GM19240 (cell line): ENCODE measurements around the gene EIF5A.
"Not testable (repeated sequence)": the region's sequence is repeated elsewhere in the genome, so short reads cannot be mapped to it uniquely, and the experiment has no call there.

Source experiments
- DNase-seq: peaks from one replicate; pipeline ENCODE4 v3.0.0; 2011; ENCODE audit warnings: low spot score; ENCODE audit not compliant: insufficient read length

The EIF5A gene

DNA sequence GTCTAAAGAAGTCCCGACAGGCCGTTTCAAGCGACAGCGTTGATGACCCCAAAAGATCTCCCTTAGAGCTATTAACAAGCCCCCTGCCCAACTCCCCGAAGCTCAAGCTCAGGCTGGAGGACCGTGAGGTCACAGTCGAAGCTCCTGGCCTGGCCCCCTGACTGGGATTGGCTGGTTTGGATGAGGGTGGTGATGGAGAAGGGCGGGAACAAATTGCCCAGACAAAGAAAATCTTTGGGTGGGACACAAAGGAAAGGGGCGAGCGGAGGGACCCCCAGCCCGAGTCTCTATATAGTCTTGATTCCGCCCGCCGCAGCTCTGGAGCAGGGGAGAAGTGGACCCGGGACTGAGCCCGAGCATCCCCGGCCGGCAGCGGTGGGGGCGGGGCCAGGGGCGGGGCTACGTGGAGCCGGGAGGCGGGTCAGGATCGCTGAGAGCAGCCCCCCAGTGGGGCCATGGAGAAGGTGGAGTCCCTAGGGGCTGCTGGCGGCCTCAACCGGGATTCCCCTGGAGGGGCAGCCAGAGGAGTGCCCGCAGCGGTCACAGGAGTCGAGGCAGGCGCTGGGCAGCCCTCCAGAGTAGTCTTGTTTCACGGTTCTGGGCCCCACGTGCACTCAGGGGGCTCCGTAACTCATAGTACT, 22.7 kb downstream of the EIF5A start:
- DNase-seq, result peak; percentile 69

DNA sequence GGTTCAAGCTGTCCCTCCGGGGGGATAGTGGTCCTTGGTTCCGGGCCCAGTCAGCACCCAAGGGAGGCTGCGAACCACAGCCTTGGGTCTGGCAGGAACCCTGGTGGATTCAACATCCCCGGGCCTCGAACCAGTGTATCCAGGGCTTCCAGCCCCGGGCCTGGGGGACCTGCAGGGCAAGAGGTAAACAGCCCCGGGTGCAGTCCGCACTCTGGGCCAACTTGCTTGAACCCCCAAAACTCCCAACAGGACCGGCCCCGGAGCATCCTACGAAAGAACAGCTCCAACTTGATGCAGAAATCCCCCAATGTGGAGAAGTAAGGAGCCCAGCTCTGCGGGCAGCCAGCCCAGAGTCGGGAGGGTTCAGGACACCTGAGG, 23.2 kb downstream of the EIF5A start:
- DNase-seq, result no peak

DNA sequence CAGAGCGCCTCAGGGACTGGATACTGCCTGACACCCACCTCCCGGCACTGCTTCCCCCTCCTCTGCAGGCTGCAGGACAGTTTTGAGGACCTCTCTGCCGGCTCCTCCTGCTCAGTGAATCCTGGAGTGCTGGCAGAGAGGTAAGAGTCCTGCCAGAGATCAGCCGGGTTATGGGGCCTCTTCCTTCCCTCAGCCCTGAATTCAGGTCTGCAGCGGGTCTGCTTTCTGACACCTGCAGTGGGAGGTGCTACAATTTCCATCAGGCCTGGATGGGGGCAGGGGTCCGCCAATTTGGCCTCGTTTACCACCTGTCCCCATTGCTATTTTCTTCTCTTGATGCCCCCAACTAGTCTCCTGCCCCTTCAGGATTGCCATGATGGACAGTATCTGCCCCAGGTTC, 24.7 kb downstream of the EIF5A start:
- no peak for DNase-seq

- not testable (repeated sequence) for DNase-seq
These were observed 25.2 kb downstream of the EIF5A start for GRCh38 chr17:7332600-7333069.

GRCh38 chr17:7334938-7335538, 27.6 kb downstream of the EIF5A start:
- no peak for DNase-seq

DNA sequence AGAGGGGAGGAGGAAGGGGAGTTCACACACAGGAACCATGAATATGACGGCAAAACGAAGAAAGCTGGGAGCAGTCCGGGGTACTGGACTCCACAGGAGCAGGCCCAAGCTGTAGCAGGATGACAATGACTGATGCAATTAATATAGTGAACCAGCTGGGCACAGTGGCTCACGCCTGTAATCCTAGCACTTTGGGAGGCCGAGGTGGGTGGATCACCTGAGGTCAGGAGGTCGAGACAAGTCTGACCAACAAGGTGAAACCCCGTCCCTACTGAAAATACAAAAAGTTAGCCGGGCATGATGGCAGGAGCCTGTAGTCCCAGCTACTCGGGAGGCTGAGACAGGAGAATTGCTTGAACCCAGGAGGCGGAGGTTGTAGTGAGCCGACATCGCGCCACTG, 28.3 kb downstream of the EIF5A start:
- not testable (repeated sequence) for DNase-seq

DNA sequence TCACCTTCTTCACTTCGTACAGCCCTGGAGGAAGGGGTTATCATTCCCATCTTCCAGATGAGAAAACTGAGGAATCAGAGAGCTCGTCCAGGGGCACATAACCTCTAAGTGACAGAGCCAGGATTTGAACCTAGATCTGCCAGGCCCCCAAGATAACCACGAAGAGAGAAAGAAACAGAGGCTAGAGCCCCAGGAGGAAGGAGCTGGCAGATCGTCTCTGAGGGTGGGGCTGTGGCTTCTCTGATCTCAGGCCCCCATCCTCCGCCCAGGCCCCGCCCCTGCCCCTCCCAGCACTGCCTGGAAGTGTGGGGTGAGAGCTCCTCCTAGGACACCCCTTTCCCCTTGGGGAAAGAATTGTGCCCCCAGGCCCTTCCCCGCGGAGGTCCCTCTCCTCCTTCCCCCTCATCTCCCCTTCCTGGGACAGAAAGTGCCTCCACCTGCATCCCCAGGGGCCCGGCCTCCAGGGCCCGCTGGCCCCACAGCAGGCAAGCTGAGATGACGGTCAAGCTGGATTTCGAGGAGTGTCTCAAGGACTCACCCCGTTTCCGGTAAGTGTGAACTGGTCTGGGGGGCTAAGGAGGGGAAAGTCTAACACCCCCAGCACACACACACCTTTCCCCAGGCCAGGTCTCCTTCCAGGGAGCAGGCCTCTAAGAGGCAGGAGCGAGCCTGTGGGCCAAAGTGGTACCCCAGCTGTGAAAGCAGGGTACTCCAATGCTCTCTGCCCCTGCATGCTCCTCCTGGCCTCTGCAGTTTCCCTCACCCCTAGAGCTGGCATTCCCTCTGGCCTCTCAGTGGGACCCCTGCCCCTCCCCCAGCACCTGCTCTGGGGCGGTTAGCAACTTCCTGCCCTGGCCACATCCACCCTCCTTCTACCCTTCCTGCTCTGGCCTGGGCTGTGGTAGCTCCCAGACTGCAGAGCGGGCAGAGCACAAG, 29.1 kb downstream of the EIF5A start, which contains the start of gene ACAP1:
ACAP1 (plus strand) TSS at position 290 of the 936 bp plus-strand sequence; CDS start at position 496, 206 bp downstream.
- DNase-seq, result peak; percentile 63

- DNase-seq, result not testable (repeated sequence)
These were observed 30.2 kb downstream of the EIF5A start for GRCh38 chr17:7337600-7337999.

DNA sequence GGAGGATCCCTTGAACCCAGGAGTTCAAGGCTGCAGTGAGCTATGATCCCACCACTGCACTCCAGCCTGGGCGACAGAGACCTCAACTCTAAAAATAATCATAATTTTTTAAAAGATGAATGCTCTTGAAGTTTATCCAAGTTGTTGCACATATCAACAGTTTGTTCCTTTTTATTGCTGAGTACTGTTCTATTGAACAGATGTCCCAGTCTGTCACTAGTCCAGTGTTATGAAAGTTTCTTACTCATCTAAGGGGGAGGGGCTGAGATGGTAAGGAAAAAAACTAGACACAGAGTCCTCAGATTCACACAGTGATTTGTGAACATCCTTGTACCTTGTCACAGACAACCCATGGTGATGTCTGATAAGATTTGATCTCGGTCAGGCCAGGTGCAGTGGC, 32.8 kb downstream of the EIF5A start:
- no peak for DNase-seq

GRCh38 chr17:7341842-7342241, 34.4 kb downstream of the EIF5A start:
- no peak for DNase-seq

GRCh38 chr17:7343250-7343649, 35.8 kb downstream of the EIF5A start:
- DNase-seq, result no peak

DNA sequence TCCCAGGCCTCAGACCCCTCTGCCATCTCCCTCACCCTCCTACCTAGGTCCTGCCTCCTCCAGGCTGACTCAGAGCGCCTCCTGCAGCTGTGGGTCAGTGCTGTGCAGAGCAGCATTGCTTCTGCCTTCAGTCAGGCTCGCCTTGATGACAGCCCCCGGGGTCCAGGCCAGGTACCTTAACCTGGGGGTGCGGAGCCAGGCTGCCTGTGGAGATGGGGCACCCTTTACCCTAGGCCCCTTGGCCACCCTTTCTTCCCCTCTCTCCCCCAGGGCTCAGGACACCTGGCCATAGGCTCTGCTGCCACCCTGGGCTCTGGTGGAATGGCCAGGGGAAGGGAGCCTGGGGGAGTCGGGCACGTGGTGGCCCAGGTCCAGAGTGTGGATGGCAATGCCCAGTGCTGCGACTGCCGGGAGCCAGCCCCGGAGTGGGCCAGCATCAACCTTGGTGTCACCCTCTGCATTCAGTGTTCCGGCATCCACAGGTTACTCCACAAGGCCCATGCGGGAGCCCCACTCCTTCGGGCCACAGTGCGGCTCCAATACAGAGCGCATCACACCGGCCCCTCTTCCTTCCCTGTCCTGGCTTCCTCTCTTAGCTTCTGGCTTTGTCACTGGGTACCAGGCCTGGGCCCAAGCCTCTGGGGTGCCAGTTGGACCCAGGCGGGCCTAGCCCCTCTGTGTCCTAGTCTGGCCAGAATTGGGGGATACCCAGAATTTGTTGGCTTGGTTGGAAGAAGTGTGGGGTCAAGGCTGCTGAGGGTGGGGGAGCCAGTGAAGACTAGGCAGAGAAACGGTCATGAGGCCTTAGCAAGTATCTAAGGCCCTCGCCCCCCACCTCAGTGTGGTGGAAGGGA, 39.6 kb downstream of the EIF5A start:
- DNase-seq, result no peak

GRCh38 chr17:7347630-7348477, 40.4 kb downstream of the EIF5A start:
- no peak for DNase-seq

DNA sequence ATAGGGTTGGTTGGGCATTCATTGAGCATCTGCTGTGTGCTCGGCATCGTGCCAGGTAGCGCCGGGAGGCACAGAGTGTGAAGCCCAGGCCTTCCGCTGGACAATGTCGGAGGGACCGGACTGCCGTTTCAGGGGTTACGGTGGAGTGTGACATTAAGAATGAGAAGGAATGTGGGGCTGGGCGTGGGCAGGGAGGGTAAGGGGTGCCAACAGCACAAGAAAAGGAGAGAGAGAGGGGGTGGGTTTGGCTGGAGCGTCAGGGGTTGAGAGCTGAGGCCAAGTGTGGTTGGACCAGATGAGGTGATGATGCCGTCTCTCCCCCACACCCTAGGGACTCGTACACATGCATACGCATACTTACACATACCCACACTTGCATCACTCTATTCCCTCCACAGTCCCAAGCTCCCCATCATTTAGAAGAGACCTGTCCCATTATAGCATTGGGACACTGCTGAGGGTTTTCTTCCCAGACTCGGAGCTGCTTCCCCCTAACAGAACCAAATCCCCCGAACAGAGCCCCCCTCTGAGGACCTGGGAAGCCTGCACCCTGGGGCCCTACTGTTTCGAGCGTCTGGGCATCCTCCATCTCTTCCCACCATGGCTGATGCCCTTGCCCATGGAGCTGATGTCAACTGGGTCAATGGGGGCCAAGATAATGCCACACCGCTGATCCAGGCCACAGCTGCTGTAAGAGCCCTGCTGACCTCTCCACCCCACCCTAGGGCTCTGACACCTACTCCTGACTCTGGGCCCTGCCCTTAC, 41.2 kb downstream of the EIF5A start:
- no peak for DNase-seq

DNA sequence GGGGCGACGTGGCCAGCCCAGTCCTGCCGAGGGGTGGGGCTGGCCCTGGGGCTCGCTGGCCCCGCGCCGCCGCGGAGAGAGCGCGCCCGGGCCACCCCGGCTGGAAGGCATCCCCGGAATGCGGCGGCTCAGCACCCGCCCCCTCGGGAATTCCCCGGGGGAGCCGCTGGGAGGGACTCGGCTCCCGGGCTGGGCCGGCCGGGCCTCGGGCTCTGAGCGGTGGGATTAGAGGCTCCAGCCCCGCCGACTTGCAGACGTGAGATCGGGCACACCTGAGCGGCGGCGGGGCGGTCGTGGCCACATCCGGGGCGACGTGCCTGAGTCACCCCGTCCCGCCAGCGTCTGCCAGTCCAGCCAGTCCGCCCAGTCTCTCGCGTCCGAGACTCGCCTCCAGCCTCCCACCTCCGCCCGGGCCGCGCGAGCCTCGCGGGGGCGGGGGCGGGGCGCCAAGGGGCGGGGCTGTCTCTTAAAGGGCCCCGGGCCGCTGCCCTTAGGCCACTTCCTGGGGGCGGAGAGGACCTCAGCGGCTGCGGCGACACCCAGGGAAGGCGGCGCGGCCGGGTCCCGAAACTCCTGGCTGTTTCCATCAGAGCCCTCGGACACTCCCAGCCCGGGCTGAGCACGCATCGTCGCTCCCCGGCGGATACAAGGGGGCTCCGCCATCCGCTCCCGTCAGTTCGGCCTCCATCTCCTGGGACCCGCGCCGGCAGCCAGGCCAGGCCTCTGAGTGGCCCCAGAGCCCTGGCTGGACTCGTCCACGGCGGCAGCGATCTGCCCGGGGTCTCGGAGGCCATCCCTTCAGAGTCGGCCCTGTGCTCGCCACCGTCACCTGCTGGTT, 44.5 kb downstream of the EIF5A start, which contains the start of gene KCTD11:
KCTD11 (plus strand) TSS at position 498 of the 838 bp plus-strand sequence.
- DNase-seq, result peak; percentile 89

DNA sequence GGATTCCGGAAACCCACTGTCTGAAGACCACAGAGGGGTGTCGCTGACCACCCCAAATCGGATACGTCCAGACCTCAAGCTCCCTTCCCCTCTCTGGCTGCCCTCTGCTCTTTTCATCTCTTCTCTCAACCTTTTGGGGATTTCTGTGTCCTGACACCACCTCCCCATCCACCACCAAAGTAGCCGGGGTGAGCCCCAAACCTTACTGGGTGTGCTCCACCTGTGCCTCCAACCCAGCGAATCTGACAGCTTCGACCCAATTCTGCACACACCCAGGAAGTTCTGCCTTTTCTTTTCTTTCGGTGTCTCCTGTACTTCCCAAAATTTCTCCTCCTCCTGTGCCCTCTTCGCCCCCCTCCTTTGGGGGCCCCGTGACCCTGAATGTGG, 45.1 kb downstream of the EIF5A start:
- DNase-seq, result no peak

DNA sequence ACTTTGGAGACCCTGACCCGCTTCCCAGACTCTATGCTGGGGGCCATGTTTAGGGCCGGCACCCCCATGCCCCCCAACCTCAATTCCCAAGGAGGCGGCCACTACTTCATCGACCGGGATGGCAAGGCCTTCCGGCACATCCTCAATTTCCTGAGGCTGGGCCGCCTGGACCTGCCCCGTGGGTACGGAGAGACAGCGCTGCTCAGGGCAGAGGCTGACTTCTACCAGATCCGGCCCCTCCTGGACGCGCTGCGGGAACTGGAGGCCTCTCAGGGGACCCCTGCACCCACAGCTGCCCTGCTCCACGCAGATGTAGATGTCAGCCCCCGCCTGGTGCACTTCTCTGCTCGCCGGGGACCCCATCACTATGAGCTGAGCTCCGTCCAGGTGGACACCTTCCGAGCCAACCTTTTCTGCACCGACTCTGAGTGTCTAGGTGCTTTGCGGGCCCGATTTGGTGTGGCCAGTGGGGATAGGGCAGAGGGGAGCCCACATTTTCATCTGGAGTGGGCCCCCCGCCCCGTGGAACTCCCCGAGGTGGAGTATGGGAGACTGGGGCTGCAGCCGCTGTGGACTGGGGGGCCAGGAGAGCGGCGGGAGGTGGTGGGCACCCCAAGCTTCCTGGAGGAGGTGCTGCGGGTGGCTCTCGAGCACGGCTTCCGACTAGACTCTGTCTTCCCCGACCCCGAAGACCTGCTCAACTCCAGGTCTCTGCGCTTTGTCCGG, 45.6 kb downstream of the EIF5A start:
- no peak for DNase-seq
